GM19193 (cell line): ENCODE results near the gene HCLS1.

Experiments used
- POLR2A ChIP-seq: IDR thresholded peaks from 4 replicates; pipeline ENCODE4 v1.6.1; 2011; ENCODE audit not compliant: insufficient read depth, insufficient read length; ENCODE audit errors: extremely low read depth

Gene HCLS1

GRCh38 chr3:121630355-121630754 lies 30.3 kb downstream of the HCLS1 start:
- TF ChIP-seq POLR2A = no peak

DNA sequence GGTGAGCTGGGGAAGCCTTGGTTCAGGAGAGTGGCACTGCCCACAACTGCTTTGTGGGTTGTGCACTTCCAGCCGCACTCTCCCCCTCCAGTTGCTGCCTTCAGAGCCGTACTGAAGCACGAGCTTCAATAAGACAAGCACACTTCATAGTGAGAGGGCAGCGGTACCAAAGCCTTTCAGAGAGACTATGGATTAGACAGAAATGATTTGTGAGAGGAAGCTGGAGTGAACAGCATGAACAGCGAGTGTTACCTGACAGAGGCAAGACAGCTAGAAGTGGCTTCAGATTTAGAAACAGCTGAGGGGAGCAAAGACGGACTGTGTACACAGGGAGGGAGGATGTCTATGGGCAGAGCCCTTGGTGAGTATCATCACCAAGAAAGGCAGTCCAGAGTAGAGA lies 31.1 kb downstream of the HCLS1 start:
- TF ChIP-seq POLR2A = no peak

GRCh38 chr3:121627622-121628021 lies 33.1 kb downstream of the HCLS1 start:
- no peak for TF ChIP-seq POLR2A

GRCh38 chr3:121627211-121627610 lies 33.5 kb downstream of the HCLS1 start:
- TF ChIP-seq POLR2A = no peak

GRCh38 chr3:121626495-121626894 lies 34.2 kb downstream of the HCLS1 start:
- no peak for TF ChIP-seq POLR2A

DNA sequence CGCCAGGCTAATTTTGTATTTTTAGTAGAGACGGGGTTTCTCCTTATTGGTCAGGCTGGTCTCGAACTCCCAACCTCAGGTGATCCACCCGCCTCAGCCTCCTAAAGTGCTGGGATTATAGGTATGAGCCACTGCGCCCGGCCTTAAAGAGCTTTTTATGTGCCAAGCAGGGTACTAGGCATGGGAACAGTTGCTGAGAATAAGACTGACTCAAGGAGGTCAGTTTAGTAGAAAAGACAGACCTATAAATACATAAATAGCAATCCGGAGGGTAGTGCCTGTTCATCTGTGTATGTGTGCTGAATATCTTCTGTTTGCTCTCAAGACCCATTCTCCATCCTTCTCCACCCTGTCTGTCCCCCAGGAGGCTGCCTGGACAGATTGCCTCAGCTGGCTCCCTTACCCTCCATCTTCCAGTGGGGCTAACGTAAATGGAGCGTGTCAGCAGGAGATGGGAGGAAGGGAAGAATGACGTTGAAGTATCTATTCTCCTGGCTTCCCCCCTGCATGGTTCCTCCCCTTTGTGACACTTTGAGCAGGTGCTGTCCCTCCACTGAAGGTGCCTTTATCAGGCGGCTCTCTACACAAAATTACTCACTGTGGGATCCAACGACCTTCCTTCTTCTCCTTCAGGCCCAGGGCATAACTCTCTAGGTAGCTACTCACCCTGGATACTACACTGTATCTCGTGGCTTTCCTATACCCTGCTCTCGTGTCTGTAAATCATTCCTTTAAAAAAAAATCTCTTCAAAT lies 36.4 kb downstream of the HCLS1 start:
- no peak for TF ChIP-seq POLR2A

DNA sequence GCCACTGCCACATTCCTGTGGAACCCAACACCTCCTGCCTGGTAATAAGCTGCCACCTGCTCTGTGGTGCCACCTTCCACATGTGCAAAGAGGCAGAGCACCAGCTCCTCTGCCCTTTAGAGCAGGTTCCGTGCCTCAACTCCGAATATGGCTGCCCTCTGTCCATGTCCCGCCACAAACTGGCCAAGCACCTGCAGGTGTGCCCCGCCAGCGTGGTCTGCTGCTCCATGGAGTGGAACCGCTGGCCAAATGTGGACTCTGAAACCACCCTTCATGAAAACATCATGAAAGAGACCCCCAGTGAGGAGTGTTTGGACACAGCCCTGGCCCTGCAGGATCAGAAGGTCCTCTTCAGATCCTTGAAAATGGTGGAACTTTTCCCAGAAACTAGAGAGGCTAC lies 39.2 kb downstream of the HCLS1 start:
- TF ChIP-seq POLR2A = no peak

GRCh38 chr3:121619691-121620090 lies 41.0 kb downstream of the HCLS1 start:
- TF ChIP-seq POLR2A = no peak

DNA sequence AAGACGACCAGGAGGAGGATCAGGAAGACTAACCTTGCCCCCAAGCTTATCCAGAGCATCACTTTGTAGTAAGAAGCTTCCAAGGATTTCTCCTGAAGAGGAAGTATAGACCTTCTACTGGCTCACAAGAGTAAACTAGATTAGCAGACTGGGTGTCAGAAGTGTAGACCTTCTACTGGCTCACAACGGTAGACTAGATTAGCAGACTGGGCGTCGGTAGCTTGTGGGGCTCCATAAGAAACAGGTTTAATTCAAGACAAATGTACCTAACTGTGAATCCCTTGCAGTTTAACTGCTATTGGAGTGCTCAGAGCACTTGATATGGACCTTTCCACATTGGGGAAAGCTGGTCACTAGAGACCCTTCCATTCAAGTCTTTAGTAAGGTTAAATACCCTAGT lies 54.6 kb downstream of the HCLS1 start:
- no peak for TF ChIP-seq POLR2A

- no peak for TF ChIP-seq POLR2A
Measured at GRCh38 chr3:121604759-121605158, 55.9 kb downstream of the HCLS1 start.

DNA sequence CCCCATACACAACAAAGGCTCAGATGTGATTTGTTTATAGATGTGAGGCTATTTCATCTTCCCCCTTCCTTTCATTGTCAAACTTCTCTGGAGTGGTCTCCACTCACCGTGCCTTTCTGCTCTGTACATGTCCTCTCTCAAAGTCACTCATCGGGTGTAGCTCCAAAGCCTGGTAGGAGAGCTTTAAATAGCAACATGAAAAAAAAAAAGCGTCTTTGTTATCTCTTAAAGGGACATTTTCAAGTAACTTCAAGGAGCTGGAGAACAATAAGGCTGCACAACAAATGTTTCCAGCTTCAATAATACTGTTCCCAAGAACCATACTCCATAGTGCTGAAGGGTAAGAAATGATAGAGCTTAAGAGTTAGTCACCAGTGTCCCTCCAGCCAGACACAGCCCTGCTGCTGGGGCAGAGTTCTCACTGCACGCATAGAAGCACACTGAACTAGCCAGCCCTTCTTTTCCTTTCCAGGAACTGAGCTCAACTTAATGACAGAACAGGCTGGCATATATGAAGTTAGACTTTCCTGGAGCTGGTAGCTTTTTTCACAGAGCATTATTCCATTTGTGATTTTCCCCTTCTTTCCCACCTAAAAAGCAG lies 59.4 kb downstream of the HCLS1 start:
- TF ChIP-seq POLR2A = no peak

DNA sequence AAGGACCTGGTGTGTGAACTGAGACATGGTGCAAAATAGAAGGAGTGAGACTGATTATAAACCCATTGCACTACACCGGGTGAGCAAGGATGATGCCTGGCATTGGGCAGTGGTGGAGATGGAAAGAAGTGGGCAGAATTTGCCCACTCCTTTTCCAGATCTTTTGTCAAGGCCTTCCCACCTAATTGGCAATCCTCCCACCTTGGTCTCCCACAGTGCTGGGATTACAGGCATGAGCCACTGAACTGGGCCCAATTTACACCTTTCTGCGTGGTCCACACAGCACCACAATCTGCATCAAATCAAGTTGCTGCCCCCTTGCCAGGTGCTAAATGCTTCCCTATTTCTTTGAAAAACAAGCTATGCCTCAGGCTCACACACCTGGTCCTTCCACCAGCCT lies 62.1 kb downstream of the HCLS1 start:
- no peak for TF ChIP-seq POLR2A

DNA sequence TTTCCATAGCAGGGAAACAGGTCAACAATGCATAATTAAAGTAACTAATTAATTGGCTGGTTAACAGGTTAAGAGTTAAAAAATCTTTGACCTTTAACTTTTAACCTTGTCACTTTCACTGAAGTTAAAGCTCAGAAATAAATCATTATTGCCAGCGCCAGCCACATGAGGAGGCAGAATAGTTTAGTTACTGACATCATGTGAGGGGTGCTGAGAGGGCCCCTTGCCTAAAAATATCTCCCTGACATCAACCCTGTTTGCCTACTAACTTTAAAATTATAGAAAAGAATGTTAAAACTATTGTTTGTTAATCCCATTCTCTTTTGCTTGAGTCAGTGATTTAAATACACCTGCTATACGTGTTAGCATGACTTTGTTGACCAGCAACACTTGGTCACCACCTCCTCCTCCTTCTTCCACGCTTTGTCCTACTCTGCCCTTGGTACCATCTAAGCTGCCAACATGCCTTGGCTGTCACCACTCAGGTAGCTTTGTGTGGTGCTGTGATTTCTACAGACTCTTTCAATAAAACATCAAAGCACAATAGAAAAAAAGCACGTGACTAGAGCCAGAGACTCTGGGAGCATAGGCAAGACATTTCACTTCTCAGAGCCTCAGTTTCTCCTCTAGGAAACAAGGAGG lies 64.8 kb downstream of the HCLS1 start:
- TF ChIP-seq POLR2A = no peak

GRCh38 chr3:121594850-121595249 lies 65.9 kb downstream of the HCLS1 start:
- no peak for TF ChIP-seq POLR2A

GRCh38 chr3:121592856-121593702 lies 67.6 kb downstream of the HCLS1 start, which contains the start of gene FBXO40:
TSS of gene FBXO40 (plus strand) at chr3:121593379. CDS start at chr3:121620576, 27,197 bp downstream.
- no peak for TF ChIP-seq POLR2A
